H9 (cell line): ENCODE measurements around the gene SMIM22. TPM values are rescaled to one million over a fixed set of nuclear protein-coding genes. Genes with fewer than 3 reads are reported as not detected.

Experiments used
- DNase-seq: peaks from one replicate; pipeline ENCODE4 v3.0.0-alpha.2; 2017
- H2AFZ ChIP-seq: one replicate; pipeline ENCODE4 v1.6.1; 2013; ENCODE audit warnings: mild to moderate bottlenecking, low read length, control low read depth, moderate library complexity
- H2AK5ac ChIP-seq: 2 replicates; pipeline ENCODE4 v1.6.1; 2013; ENCODE audit warnings: low read length, control low read depth, mixed read lengths; ENCODE audit not compliant: insufficient read length
- H2BK120ac ChIP-seq: one replicate; pipeline ENCODE4 v1.6.1; 2013; ENCODE audit warnings: low read depth, mild to moderate bottlenecking, low read length, control low read depth, inconsistent platforms; ENCODE audit not compliant: poor library complexity, severe bottlenecking
- H2BK12ac ChIP-seq: 2 replicates; pipeline ENCODE4 v1.6.1; 2013; ENCODE audit warnings: low read length, control low read depth, mixed read lengths, low read depth; ENCODE audit not compliant: insufficient read length
- H2BK15ac ChIP-seq: 2 replicates; pipeline ENCODE4 v1.6.1; 2013; ENCODE audit warnings: low read depth, low read length, control low read depth
- H2BK20ac ChIP-seq: one replicate; pipeline ENCODE4 v1.6.1; 2013; ENCODE audit warnings: low read depth, mild to moderate bottlenecking, low read length, control low read depth, inconsistent platforms; ENCODE audit not compliant: poor library complexity, severe bottlenecking
- H2BK5ac ChIP-seq: 2 replicates; pipeline ENCODE4 v1.6.1; 2013; ENCODE audit warnings: low read length, control low read depth, mixed read lengths; ENCODE audit not compliant: insufficient read length
- H3K14ac ChIP-seq: 2 replicates; pipeline ENCODE4 v1.6.1; 2013; ENCODE audit warnings: low read length, control low read depth; ENCODE audit not compliant: insufficient read depth
- H3K18ac ChIP-seq: 2 replicates; pipeline ENCODE4 v1.6.1; 2013; ENCODE audit warnings: low read depth, mild to moderate bottlenecking, mixed read lengths, low read length, control low read depth; ENCODE audit not compliant: insufficient read length
- H3K23ac ChIP-seq: 2 replicates; pipeline ENCODE4 v1.6.1; 2013; ENCODE audit warnings: low read length, control low read depth, mixed read lengths, low read depth; ENCODE audit not compliant: insufficient read length
- H3K23me2 ChIP-seq: 2 replicates; pipeline ENCODE4 v1.6.1; 2013; ENCODE audit warnings: low read depth, mild to moderate bottlenecking, mixed read lengths, low read length, control low read depth; ENCODE audit not compliant: insufficient read length, poor library complexity, severe bottlenecking
- H3K27ac ChIP-seq: 2 replicates; pipeline ENCODE4 v1.5.1; 2013; ENCODE audit warnings: low read length, control low read depth, mixed read lengths, low read depth; ENCODE audit not compliant: insufficient read length
- H3K27me3 ChIP-seq: 2 replicates; pipeline ENCODE4 v1.6.1; 2013; ENCODE audit warnings: low read length, control low read depth, inconsistent platforms; ENCODE audit not compliant: insufficient read depth
- H3K4ac ChIP-seq: 2 replicates; pipeline ENCODE4 v1.6.1; 2013; ENCODE audit warnings: low read depth, mild to moderate bottlenecking, control low read depth, inconsistent platforms, low read length, moderate library complexity
- H3K4me1 ChIP-seq: 2 replicates; pipeline ENCODE4 v1.6.1; 2013; ENCODE audit warnings: low read length, control low read depth, inconsistent platforms; ENCODE audit not compliant: insufficient read depth
- H3K4me2 ChIP-seq: 2 replicates; pipeline ENCODE4 v1.6.1; 2013; ENCODE audit warnings: low read length, control low read depth, mixed read lengths; ENCODE audit not compliant: insufficient read length, insufficient read depth
- H3K56ac ChIP-seq: 2 replicates; pipeline ENCODE4 v1.6.1; 2013; ENCODE audit warnings: low read depth, mild to moderate bottlenecking, mixed read lengths, low read length, control low read depth; ENCODE audit not compliant: insufficient read length
- H3K79me1 ChIP-seq: 2 replicates; pipeline ENCODE4 v1.6.1; 2013; ENCODE audit warnings: low read depth, mild to moderate bottlenecking, moderate library complexity, low read length, control low read depth, inconsistent platforms; ENCODE audit not compliant: insufficient read depth, poor library complexity, severe bottlenecking
- H3K79me2 ChIP-seq: 2 replicates; pipeline ENCODE4 v1.6.1; 2013; ENCODE audit warnings: low read length, control low read depth, inconsistent platforms; ENCODE audit not compliant: insufficient read depth
- H3K9ac ChIP-seq: 2 replicates; pipeline ENCODE4 v1.6.1; 2013; ENCODE audit warnings: low read length, control low read depth, mixed read lengths; ENCODE audit not compliant: insufficient read length; ENCODE audit errors: extremely low read depth
- H3K9me3 ChIP-seq: one replicate; pipeline ENCODE4 v1.6.1; 2013; ENCODE audit warnings: low read depth, low read length, inconsistent platforms; ENCODE audit not compliant: control insufficient read depth
- H3T11ph ChIP-seq: one replicate; pipeline ENCODE4 v1.6.1; 2013; ENCODE audit warnings: mild to moderate bottlenecking, low read length, control low read depth, inconsistent platforms
- H4K20me1 ChIP-seq: one replicate; pipeline ENCODE4 v1.6.1; 2013; ENCODE audit not compliant: control insufficient read depth, insufficient read length, insufficient read depth
- H4K5ac ChIP-seq: 2 replicates; pipeline ENCODE4 v1.6.1; 2013; ENCODE audit warnings: low read depth, mild to moderate bottlenecking, mixed read lengths, low read length, control low read depth; ENCODE audit not compliant: insufficient read length
- H4K8ac ChIP-seq: replicated peaks from 2 replicates; pipeline ENCODE4 v1.6.1; 2013; ENCODE audit warnings: low read length, control low read depth, mixed read lengths, low read depth; ENCODE audit not compliant: insufficient read length
- H4K91ac ChIP-seq: 2 replicates; pipeline ENCODE4 v1.6.1; 2013; ENCODE audit warnings: low read depth, mild to moderate bottlenecking, moderate library complexity, mixed read lengths, low read length, control low read depth; ENCODE audit not compliant: insufficient read length
- H3K27ac Mint-ChIP-seq, 3 experiments: 2 replicates in 2 of 3; 3 replicates in 1 of 3; pipeline ENCODE4 v1.8.0; 2020 to 2021; ENCODE audit warnings: mixed read lengths in 3 of 3, mild to moderate bottlenecking in 1 of 3, moderate library complexity in 1 of 3
- H3K27me3 Mint-ChIP-seq: 2 replicates; pipeline ENCODE4 v1.8.0; 2021; ENCODE audit warnings: low read depth, mild to moderate bottlenecking, moderate library complexity, mixed read lengths
- H3K36me3 Mint-ChIP-seq, 3 experiments: 2 replicates in 2 of 3; 3 replicates in 1 of 3; pipeline ENCODE4 v1.8.0; 2020 to 2021; ENCODE audit warnings: low read depth in 3 of 3, mixed read lengths in 3 of 3; ENCODE audit not compliant: insufficient read depth in 1 of 3
- H3K4me1 Mint-ChIP-seq, 2 experiments: 2 replicates each; pipeline ENCODE4 v1.8.0; 2020; ENCODE audit warnings: mixed read lengths in 2 of 2
- H3K4me3 Mint-ChIP-seq, 2 experiments: 2 replicates in 1 of 2; 3 replicates in 1 of 2; pipeline ENCODE4 v1.8.0; 2020 to 2021; ENCODE audit warnings: mild to moderate bottlenecking in 2 of 2, mixed read lengths in 2 of 2, moderate library complexity in 1 of 2
- H3K9me3 Mint-ChIP-seq, 2 experiments: 2 replicates in 1 of 2; 3 replicates in 1 of 2; pipeline ENCODE4 v1.8.0; 2020; ENCODE audit warnings: mild to moderate bottlenecking in 2 of 2, mixed read lengths in 2 of 2, moderate library complexity in 1 of 2
- WGBS: extraction: QIAGEN DNeasy Blood & Tissue Kit; methylation state at CpG from one replicate; pipeline ENCODE4 v1.1.7; 2013; ENCODE audit warnings: missing lambda C conversion rate, low lambda C conversion rate, mixed read lengths; ENCODE audit not compliant: insufficient read length; ENCODE audit errors: extremely low coverage; 5-methylcytosine and 5-hydroxymethylcytosine counted together
- total RNA-seq: library from RNA; stranded (reverse); gene quantifications from 2 replicates; pipeline ENCODE4 v1.2.1, GENCODE V29; 2021
- TF ChIP-seq, protein P1 (sequence below): fragments of 200-600 bp; sonication (generic); conservative IDR thresholded peaks from 3 replicates; pipeline ENCODE4 v1.8.0; 2021; ENCODE audit warnings: antibody characterized with exemption, mild to moderate bottlenecking

SMIM22 gene
- total RNA-seq, 1 experiment from 2014 or later = not detected

- H4K91ac ChIP-seq = no peak overlapping the region
- no peaks in the 10 kb centered on the region; the same call in 1 of the 2 replicates for H3K27me3 ChIP-seq
- H4K20me1 ChIP-seq = no peaks in the 10 kb centered on the region
- H3K18ac ChIP-seq = no peak overlapping the region
- no peak overlapping the region for H3K9ac ChIP-seq
- no peak overlapping the region for H2BK5ac ChIP-seq
- H3K27ac ChIP-seq = no peak overlapping the region
- no peak overlapping the region for H3T11ph ChIP-seq
- no peak overlapping the region for H3K23ac ChIP-seq
- H2BK120ac ChIP-seq = no peak overlapping the region
- no peak overlapping the region for H2BK15ac ChIP-seq
- no peak overlapping the region for H3K4ac ChIP-seq
- no peak overlapping the region for H2BK12ac ChIP-seq
- DNase-seq = no peak
- no CpG with 5 or more reads among the region's 25 CpGs for WGBS
- no peak overlapping the region for H3K27ac Mint-ChIP-seq
- H2BK20ac ChIP-seq = no peak overlapping the region
- H2AFZ ChIP-seq = no peak overlapping the region
- no peaks in the 10 kb centered on the region for H3K9me3 ChIP-seq
- H3K4me1 ChIP-seq = peaks cover 3% of the 10 kb centered on the region; the same call in 1 of the 2 replicates
- no peaks in the 10 kb centered on the region for H3K23me2 ChIP-seq
- no peaks in the 10 kb centered on the region for H3K79me1 ChIP-seq
- H3K4me3 Mint-ChIP-seq = no peak overlapping the region
- H4K8ac ChIP-seq = no peak overlapping the region
- no peaks in the 10 kb centered on the region; the same call in 1 of the 2 replicates for H3K27me3 Mint-ChIP-seq
- H3K4me1 Mint-ChIP-seq = peaks cover 10 to 19% of the 10 kb centered on the region in 2 experiments
- no peaks in the 10 kb centered on the region; a peak in 2 of 5 replicates for H3K9me3 Mint-ChIP-seq
- no peak overlapping the region for H2AK5ac ChIP-seq
- no peaks in the 10 kb centered on the region for H3K36me3 Mint-ChIP-seq
- no peaks in the 10 kb centered on the region for H3K79me2 ChIP-seq
- no peak overlapping the region for H3K14ac ChIP-seq
- H4K5ac ChIP-seq = no peak overlapping the region
- no peak overlapping the region for H3K4me2 ChIP-seq
- TF ChIP-seq, protein P1, sequence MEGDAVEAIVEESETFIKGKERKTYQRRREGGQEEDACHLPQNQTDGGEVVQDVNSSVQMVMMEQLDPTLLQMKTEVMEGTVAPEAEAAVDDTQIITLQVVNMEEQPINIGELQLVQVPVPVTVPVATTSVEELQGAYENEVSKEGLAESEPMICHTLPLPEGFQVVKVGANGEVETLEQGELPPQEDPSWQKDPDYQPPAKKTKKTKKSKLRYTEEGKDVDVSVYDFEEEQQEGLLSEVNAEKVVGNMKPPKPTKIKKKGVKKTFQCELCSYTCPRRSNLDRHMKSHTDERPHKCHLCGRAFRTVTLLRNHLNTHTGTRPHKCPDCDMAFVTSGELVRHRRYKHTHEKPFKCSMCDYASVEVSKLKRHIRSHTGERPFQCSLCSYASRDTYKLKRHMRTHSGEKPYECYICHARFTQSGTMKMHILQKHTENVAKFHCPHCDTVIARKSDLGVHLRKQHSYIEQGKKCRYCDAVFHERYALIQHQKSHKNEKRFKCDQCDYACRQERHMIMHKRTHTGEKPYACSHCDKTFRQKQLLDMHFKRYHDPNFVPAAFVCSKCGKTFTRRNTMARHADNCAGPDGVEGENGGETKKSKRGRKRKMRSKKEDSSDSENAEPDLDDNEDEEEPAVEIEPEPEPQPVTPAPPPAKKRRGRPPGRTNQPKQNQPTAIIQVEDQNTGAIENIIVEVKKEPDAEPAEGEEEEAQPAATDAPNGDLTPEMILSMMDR = no peak
- no peak overlapping the region for H3K56ac ChIP-seq
Measured at GRCh38 chr16:4783251-4783950, 11.8 kb upstream of the SMIM22 start.
